Vagina (tissue), 2 donors: ENCODE measurements around the gene CD80. TPM values are rescaled to one million over a fixed set of nuclear protein-coding genes. Genes with fewer than 3 reads are reported as not detected.
"Not testable (repeated sequence)": the region's sequence is repeated elsewhere in the genome, so short reads cannot be mapped to it uniquely, and the experiment has no call there.

Source experiments
- DNase-seq, 2 donors: peaks; one replicate each; pipeline ENCODE4 v3.0.0-alpha.2; 2017; ENCODE audit errors: extremely low spot score in 2 of 2
- H3K27ac ChIP-seq: fragments of 200-600 bp; sonication (generic); one replicate; pipeline ENCODE4 v1.5.1; 2019
- H3K27me3 ChIP-seq: fragments of 200-600 bp; sonication (generic); one replicate; pipeline ENCODE4 v1.5.1; 2019
- H3K36me3 ChIP-seq, 2 donors: fragments of 200-600 bp; sonication (generic); one replicate each; pipeline ENCODE4 v1.5.1; 2017 to 2019
- H3K4me1 ChIP-seq: fragments of 200-600 bp; sonication (generic); one replicate; pipeline ENCODE4 v1.5.1; 2019
- H3K4me3 ChIP-seq, 2 donors: fragments of 200-600 bp; sonication (generic); 1 replicate in 1 of 2; 2 replicates in 1 of 2; pipeline ENCODE4 v1.5.1; 2016 to 2019
- H3K9me3 ChIP-seq: fragments of 200-600 bp; sonication (generic); one replicate; pipeline ENCODE4 v1.5.1; 2019
- POLR2A ChIP-seq, 2 donors: fragments of 450-650 bp; IDR thresholded peaks; one replicate each; pipeline ENCODE4 v1.6.1; 2017; ENCODE audit warnings: antibody characterized with exemption in 2 of 2, mild to moderate bottlenecking in 2 of 2, moderate library complexity in 2 of 2
- POLR2AphosphoS5 ChIP-seq, 2 donors: sonication (generic); formaldehyde crosslinking; IDR thresholded peaks; one replicate each; pipeline ENCODE4 v1.9.0; 2017; ENCODE audit warnings: antibody characterized with exemption in 2 of 2, mild to moderate bottlenecking in 2 of 2, low read depth in 1 of 2; ENCODE audit not compliant: insufficient read depth in 1 of 2
- intact Hi-C: fragments of 100-400 bp; cut with DNase I; formaldehyde crosslinking; loops from one replicate; pipeline ENCODE4 v1.15.1; 2023
- total RNA-seq: library from RNA; depleted of rRNA; stranded (reverse); fragments of >200 nt; gene quantifications from one replicate; pipeline ENCODE4 v1.2.3, GENCODE V29; 2016
- TF ChIP-seq, protein P1 (sequence below), 3 experiments: fragments of 450-650 bp in 2 of 3; fragments of 200-600 bp in 1 of 3; sonication (generic) in 1 of 3; IDR thresholded peaks; one replicate each; pipeline ENCODE4 v1.5.1; 2017 to 2019; ENCODE audit warnings: antibody characterized with exemption in 3 of 3, mild to moderate bottlenecking in 2 of 3, moderate library complexity in 2 of 3

CD80 gene
- total RNA-seq, 1 donor from 2014 or later, result not detected

DNA sequence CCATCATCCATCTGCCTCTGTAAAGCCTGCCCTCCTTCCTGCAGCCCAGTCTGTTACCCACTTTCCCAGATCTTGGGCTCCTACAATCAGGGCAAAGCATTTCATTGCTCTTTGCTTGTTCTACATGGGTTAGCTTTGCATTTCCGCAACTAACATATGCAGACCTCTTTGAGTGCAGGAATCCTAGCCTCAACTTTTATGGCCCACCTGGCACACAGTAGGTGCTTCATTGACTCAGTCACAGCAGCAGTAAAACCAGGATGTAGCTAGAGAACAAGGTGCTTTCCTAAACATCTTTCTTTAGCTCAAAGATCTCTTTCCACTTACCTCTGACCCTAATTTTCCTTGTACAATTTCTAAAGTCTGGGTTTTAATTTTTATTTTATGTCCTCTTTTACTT, 3.5 kb downstream of the CD80 start:
- intact Hi-C loops, result no loop called here
- TF ChIP-seq, protein P1, sequence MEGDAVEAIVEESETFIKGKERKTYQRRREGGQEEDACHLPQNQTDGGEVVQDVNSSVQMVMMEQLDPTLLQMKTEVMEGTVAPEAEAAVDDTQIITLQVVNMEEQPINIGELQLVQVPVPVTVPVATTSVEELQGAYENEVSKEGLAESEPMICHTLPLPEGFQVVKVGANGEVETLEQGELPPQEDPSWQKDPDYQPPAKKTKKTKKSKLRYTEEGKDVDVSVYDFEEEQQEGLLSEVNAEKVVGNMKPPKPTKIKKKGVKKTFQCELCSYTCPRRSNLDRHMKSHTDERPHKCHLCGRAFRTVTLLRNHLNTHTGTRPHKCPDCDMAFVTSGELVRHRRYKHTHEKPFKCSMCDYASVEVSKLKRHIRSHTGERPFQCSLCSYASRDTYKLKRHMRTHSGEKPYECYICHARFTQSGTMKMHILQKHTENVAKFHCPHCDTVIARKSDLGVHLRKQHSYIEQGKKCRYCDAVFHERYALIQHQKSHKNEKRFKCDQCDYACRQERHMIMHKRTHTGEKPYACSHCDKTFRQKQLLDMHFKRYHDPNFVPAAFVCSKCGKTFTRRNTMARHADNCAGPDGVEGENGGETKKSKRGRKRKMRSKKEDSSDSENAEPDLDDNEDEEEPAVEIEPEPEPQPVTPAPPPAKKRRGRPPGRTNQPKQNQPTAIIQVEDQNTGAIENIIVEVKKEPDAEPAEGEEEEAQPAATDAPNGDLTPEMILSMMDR (IDR thresholded peaks at IDR 0.05), result no peak
- no peak for TF ChIP-seq POLR2AphosphoS5 (IDR thresholded peaks at IDR 0.05; ENCODE audit: insufficient read depth in 1 of 2, low read depth in 1 of 2)
- TF ChIP-seq POLR2A (IDR thresholded peaks at IDR 0.05), result no peak
- Histone ChIP-seq H3K27ac (no peak overlapping the region), H3K9me3 (no peaks in the 10 kb centered on the region), H3K4me1 (no peaks in the 10 kb centered on the region), H3K36me3 (no peaks in the 10 kb centered on the region), H3K27me3 (no peaks in the 10 kb centered on the region), H3K4me3 (no peak overlapping the region)
- no peak for DNase-seq

DNA sequence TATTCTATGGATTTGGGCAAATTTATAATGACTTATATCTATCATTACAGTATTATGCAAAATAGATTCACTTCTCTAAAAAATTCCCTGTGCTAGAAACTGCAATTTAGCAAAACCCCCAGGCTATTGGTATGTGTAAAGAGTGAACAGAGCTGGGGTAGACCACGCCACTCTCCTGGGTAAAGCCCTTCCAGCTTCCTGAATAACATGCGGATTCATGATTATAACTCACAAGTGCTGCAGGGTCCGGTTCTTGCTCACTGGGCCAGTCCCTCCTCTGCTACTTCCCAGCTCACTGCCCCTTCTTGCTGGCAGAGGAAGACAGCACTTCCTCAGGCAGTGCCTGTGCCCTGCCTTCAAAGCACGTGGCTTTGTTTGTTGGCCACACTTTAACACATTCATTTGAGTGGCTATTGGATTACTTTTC, 4.1 kb downstream of the CD80 start:
- H3K36me3 ChIP-seq, result no peaks in the 10 kb centered on the region
- H3K27me3 ChIP-seq, result no peaks in the 10 kb centered on the region
- intact Hi-C loops, result no loop called here
- H3K4me1 ChIP-seq, result no peaks in the 10 kb centered on the region
- TF ChIP-seq, protein P1 (IDR thresholded peaks at IDR 0.05), result no peak
- TF ChIP-seq POLR2A (IDR thresholded peaks at IDR 0.05), result no peak
- TF ChIP-seq POLR2AphosphoS5 (IDR thresholded peaks at IDR 0.05; ENCODE audit: insufficient read depth in 1 of 2, low read depth in 1 of 2), result no peak
- no peak overlapping the region for H3K27ac ChIP-seq
- no peaks in the 10 kb centered on the region for H3K9me3 ChIP-seq
- H3K4me3 ChIP-seq, result no peak overlapping the region
- no peak for DNase-seq

DNA sequence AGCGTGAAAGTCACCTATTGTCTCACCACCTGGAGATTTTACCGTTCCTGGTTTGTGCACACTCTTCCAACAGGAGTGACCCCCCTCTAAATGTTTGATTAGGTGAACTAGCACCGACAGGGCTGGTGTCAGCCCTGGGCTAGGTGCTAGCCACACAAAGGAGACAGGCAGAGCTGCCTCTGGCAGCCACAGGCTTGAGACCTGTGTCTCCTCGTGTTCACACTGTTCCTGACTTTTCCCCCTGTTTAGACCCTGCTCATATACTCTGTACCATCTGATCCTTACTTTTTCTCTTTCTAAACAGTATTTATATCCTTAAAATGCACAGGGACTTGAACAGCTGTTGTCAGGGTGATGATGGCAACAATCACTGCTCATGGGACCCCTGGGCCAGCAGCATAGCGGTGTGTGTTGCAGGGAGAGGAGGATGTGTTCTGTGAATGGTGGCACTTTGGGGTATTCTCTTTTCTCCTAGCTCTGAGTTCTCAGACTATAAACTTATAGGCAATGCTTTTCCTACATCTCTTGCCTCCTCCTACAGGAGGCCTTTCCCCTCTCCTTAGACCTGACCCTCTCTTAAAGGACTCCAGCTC, 5.5 kb downstream of the CD80 start:
- no peak for TF ChIP-seq POLR2A (IDR thresholded peaks at IDR 0.05)
- no peaks in the 10 kb centered on the region for H3K27me3 ChIP-seq
- no peak overlapping the region for H3K27ac ChIP-seq
- H3K4me3 ChIP-seq, result no peak overlapping the region
- intact Hi-C loops, result no loop called here
- no peak for DNase-seq
- no peaks in the 10 kb centered on the region for H3K36me3 ChIP-seq
- no peaks in the 10 kb centered on the region for H3K4me1 ChIP-seq
- no peaks in the 10 kb centered on the region for H3K9me3 ChIP-seq

DNA sequence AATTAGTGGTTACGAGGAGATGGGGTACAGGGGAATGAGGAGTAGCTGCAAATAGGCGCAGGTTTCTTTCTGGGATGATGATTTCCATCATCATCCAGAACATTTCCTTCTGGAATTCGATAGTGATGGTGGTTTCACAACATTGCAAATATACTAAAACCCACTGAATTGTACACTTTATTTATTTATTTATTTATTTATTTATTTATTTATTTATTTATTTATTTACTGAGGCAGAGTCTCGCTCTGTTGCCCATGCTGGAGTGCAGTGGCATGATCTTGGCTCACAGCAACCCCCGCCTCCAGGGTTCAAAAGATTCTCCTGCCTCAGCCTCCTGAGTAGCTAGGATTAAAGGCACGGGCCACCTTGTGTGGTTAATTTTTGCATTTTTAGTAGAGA, 6.5 kb downstream of the CD80 start:
- intact Hi-C loops, DNase-seq, H3K27ac ChIP-seq, H3K4me3 ChIP-seq, H3K4me1 ChIP-seq, H3K36me3 ChIP-seq, H3K27me3 ChIP-seq, H3K9me3 ChIP-seq: not testable (repeated sequence)

DNA sequence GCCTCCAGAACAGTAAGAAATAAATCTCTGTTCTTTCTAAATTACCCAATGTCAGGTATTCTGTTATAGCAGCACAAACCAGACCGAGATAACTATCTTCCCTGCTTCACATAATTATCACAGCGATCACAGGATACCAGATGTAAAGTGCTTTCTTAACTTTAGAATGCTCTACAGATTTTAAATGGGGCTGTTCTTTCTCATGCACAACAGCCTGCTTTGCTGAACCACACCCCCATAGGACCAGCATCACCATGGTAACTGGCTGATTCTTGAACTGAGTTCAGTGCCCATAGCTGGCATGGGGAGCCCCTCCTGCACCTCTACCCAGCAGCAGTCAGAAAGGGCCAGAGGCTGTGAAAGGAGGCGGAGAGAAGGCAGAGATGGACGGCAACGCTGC, 7.8 kb downstream of the CD80 start:
- H3K4me1 ChIP-seq, result no peaks in the 10 kb centered on the region
- H3K27me3 ChIP-seq, result no peaks in the 10 kb centered on the region
- no peaks in the 10 kb centered on the region for H3K9me3 ChIP-seq
- no peak overlapping the region for H3K4me3 ChIP-seq
- H3K27ac ChIP-seq, result no peak overlapping the region
- no peaks in the 10 kb centered on the region for H3K36me3 ChIP-seq
- TF ChIP-seq POLR2AphosphoS5 (IDR thresholded peaks at IDR 0.05; ENCODE audit: insufficient read depth in 1 of 2, low read depth in 1 of 2) (no peak), POLR2A (IDR thresholded peaks at IDR 0.05) (no peak)
- intact Hi-C loops, result no loop called here
- DNase-seq, result no peak

GRCh38 chr3:119550192-119550910, 9.1 kb downstream of the CD80 start:
- DNase-seq, result no peak
- TF ChIP-seq POLR2A (IDR thresholded peaks at IDR 0.05), result no peak
- no peak for TF ChIP-seq POLR2AphosphoS5 (IDR thresholded peaks at IDR 0.05; ENCODE audit: insufficient read depth in 1 of 2, low read depth in 1 of 2)
- TF ChIP-seq, protein P1 (IDR thresholded peaks at IDR 0.05), result no peak
- no peaks in the 10 kb centered on the region for H3K36me3 ChIP-seq
- H3K27me3 ChIP-seq, result no peaks in the 10 kb centered on the region
- intact Hi-C loops, result no loop called here
- H3K4me1 ChIP-seq, result no peaks in the 10 kb centered on the region
- H3K27ac ChIP-seq, result no peak overlapping the region
- H3K4me3 ChIP-seq, result no peak overlapping the region
- H3K9me3 ChIP-seq, result no peaks in the 10 kb centered on the region
